ENCODE results near the gene IER2.
"Not testable (repeated sequence)": the region's sequence is repeated elsewhere in the genome, so short reads cannot be mapped to it uniquely, and the experiment has no call there.

Gene IER2

GRCh38 chr19:13163609-13164342, 13.6 kb downstream of the IER2 start:
- Histone ChIP-seq H3F3A (ENCODE audit: insufficient read depth) (peaks cover 22% of the 10 kb centered on the region), H3K9me2 (replicated peaks; ENCODE audit: insufficient read depth, low read length) (no peaks in the 10 kb centered on the region)

DNA sequence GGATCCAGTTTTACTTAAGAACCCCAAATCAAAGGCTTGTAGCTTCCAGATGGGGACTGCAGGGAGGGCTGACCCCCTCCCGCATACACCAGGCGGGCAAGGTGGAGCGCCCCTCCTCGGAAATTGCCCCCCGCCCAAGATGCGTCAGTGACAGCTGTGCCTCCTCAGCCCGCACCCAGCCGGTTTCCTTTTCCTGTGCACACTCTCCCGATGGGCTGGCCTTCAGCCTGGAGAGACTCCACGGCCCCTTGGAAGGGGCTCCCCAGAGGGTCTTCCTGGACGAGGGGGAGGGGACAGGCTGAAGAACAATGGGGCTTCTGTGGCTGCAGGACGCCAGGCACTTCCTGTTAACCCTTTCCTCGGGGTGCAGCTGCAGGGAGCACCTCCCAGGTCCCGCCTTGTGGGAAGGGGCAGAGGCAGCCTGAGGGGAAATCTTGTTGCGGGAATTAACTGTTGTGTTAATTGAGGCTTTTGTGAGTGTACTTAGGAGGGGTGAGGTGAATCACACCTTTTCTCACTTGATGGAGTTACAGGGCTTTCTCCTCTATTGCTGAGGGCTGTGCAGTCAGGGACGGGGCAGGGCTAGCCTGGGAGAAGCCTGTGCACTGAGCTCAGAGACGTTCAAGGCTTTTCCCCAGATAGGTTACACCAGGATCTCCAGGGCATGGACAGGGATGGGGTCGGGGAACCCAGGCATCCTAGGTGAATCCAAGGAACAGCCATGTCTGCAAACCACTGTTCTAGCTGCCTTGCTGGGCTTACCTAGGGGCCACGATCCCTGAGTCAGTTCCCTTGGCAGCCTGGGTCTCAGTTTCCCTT, 14.3 kb downstream of the IER2 start:
- Histone ChIP-seq H4K20me1 (ENCODE audit: low read depth, low read length) (no peaks in the 10 kb centered on the region), H3F3A (ENCODE audit: insufficient read depth) (peaks cover 22% of the 10 kb centered on the region), H3K9me3 (ENCODE audit: insufficient read depth, low read length) (no peaks in the 10 kb centered on the region), H3K4me3 (ENCODE audit: insufficient read depth, low read length, poor library complexity, severe bottlenecking) (no peak overlapping the region), H3K27ac (ENCODE audit: low read depth, low read length) (no peak overlapping the region), H3K36me3 (ENCODE audit: low read length) (no peaks in the 10 kb centered on the region), H3K79me2 (ENCODE audit: insufficient read depth, low read length) (no peaks in the 10 kb centered on the region), H2AFZ (ENCODE audit: low read depth, low read length, severe bottlenecking) (no peak overlapping the region), H3K9ac (ENCODE audit: low read length) (no peak overlapping the region), H3K4me2 (ENCODE audit: low read depth, low read length, poor library complexity, severe bottlenecking) (peak overlapping the region; percentile 18), H3K27me3 (ENCODE audit: low read length) (no peaks in the 10 kb centered on the region), H3K9me2 (replicated peaks; ENCODE audit: insufficient read depth, low read length) (no peaks in the 10 kb centered on the region)
- TF ChIP-seq EZH2phosphoT487 (conservative IDR thresholded peaks at IDR 0.05; ENCODE audit: low read length), result no peak
- TF ChIP-seq, protein P1, sequence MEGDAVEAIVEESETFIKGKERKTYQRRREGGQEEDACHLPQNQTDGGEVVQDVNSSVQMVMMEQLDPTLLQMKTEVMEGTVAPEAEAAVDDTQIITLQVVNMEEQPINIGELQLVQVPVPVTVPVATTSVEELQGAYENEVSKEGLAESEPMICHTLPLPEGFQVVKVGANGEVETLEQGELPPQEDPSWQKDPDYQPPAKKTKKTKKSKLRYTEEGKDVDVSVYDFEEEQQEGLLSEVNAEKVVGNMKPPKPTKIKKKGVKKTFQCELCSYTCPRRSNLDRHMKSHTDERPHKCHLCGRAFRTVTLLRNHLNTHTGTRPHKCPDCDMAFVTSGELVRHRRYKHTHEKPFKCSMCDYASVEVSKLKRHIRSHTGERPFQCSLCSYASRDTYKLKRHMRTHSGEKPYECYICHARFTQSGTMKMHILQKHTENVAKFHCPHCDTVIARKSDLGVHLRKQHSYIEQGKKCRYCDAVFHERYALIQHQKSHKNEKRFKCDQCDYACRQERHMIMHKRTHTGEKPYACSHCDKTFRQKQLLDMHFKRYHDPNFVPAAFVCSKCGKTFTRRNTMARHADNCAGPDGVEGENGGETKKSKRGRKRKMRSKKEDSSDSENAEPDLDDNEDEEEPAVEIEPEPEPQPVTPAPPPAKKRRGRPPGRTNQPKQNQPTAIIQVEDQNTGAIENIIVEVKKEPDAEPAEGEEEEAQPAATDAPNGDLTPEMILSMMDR (IDR thresholded peaks at IDR 0.05; ENCODE audit: insufficient read depth, low read length, poor library complexity, severe bottlenecking), result no peak

More at GRCh38 chr19:13163609-13164342, 13.6 kb downstream of the IER2 start:
- Histone ChIP-seq H3K4me3 (ENCODE audit: insufficient read depth, low read length, poor library complexity, severe bottlenecking) (no peak overlapping the region), H2AFZ (ENCODE audit: low read depth, low read length, severe bottlenecking) (no peak overlapping the region), H3K27me3 (ENCODE audit: low read length) (no peaks in the 10 kb centered on the region), H3K79me2 (ENCODE audit: insufficient read depth, low read length) (no peaks in the 10 kb centered on the region), H3K9ac (ENCODE audit: low read length) (no peak overlapping the region), H3K9me3 (ENCODE audit: insufficient read depth, low read length) (no peaks in the 10 kb centered on the region), H3K27ac (ENCODE audit: low read depth, low read length) (no peak overlapping the region; the same call in 1 of the 2 replicates), H3K36me3 (ENCODE audit: low read length) (no peaks in the 10 kb centered on the region), H3K4me2 (ENCODE audit: low read depth, low read length, poor library complexity, severe bottlenecking) (peak overlapping the region; percentile 18), H4K20me1 (ENCODE audit: low read depth, low read length) (no peaks in the 10 kb centered on the region)
- TF ChIP-seq, protein P1 (IDR thresholded peaks at IDR 0.05; ENCODE audit: insufficient read depth, low read length, poor library complexity, severe bottlenecking), result no peak
- TF ChIP-seq EZH2phosphoT487 (conservative IDR thresholded peaks at IDR 0.05; ENCODE audit: low read length), result no peak

GRCh38 chr19:13165162-13165997, 15.2 kb downstream of the IER2 start:
- H3K9me2 ChIP-seq (replicated peaks; ENCODE audit: insufficient read depth, low read length), result no peaks in the 10 kb centered on the region
- no peaks in the 10 kb centered on the region for H3K9me3 ChIP-seq (ENCODE audit: insufficient read depth, low read length)
- H3K36me3 ChIP-seq (ENCODE audit: low read length), result no peaks in the 10 kb centered on the region
- H2AFZ ChIP-seq (ENCODE audit: low read depth, low read length, severe bottlenecking), result no peak overlapping the region
- H4K20me1 ChIP-seq (ENCODE audit: low read depth, low read length), result no peaks in the 10 kb centered on the region
- no peaks in the 10 kb centered on the region for H3K79me2 ChIP-seq (ENCODE audit: insufficient read depth, low read length)
- no peak overlapping the region for H3K4me2 ChIP-seq (ENCODE audit: low read depth, low read length, poor library complexity, severe bottlenecking)
- H3F3A ChIP-seq (ENCODE audit: insufficient read depth), result peaks cover 22% of the 10 kb centered on the region
- TF ChIP-seq, protein P1 (IDR thresholded peaks at IDR 0.05; ENCODE audit: insufficient read depth, low read length, poor library complexity, severe bottlenecking), result no peak
- TF ChIP-seq EZH2phosphoT487 (conservative IDR thresholded peaks at IDR 0.05; ENCODE audit: low read length), result no peak
- no peak overlapping the region for H3K27ac ChIP-seq (ENCODE audit: low read depth, low read length)
- no peak overlapping the region for H3K9ac ChIP-seq (ENCODE audit: low read length)
- no peak overlapping the region for H3K4me3 ChIP-seq (ENCODE audit: insufficient read depth, low read length, poor library complexity, severe bottlenecking)
- no peaks in the 10 kb centered on the region for H3K27me3 ChIP-seq (ENCODE audit: low read length)

- not testable (repeated sequence) for H4K20me1 ChIP-seq (ENCODE audit: low read depth, low read length); H3K4me2 ChIP-seq (ENCODE audit: low read depth, low read length, poor library complexity, severe bottlenecking); H3K36me3 ChIP-seq (ENCODE audit: low read length); H3K79me2 ChIP-seq (ENCODE audit: insufficient read depth, low read length); H3K9me2 ChIP-seq (replicated peaks; ENCODE audit: insufficient read depth, low read length); H3K9me3 ChIP-seq (ENCODE audit: insufficient read depth, low read length); H3K27ac ChIP-seq (ENCODE audit: low read depth, low read length); H3K9ac ChIP-seq (ENCODE audit: low read length); H2AFZ ChIP-seq (ENCODE audit: low read depth, low read length, severe bottlenecking); H3K4me3 ChIP-seq (ENCODE audit: insufficient read depth, low read length, poor library complexity, severe bottlenecking); H3K27me3 ChIP-seq (ENCODE audit: low read length)
- H3F3A ChIP-seq (ENCODE audit: insufficient read depth), result peaks cover 22% of the 10 kb centered on the region
Measured at GRCh38 chr19:13166151-13166550, 15.9 kb downstream of the IER2 start.
